ENCODE results near the gene C10orf105. TPM values are rescaled to one million over a fixed set of nuclear protein-coding genes. Genes with fewer than 3 reads are reported as not detected.

C10orf105 gene
- total and polyA plus RNA-seq, 2 of the 8 experiments (the other 6 are each of a cell fraction or from before 2014, with no cell fraction given) = 0.71 to 0.73 TPM

GRCh38 chr10:71717551-71717951 is 2.0 kb downstream of the C10orf105 start (continued):
- no peak for TF ChIP-seq NANOG (IDR thresholded peaks at IDR 0.05; ENCODE audit: insufficient read depth, low read depth, low read length, poor library complexity, severe bottlenecking)
- TF ChIP-seq BCL11A (IDR thresholded peaks at IDR 0.05; ENCODE audit: low read depth in 2 of 2, low read length in 2 of 2) = no peak
- no peak for TF ChIP-seq RFX5 (IDR thresholded peaks at IDR 0.05; ENCODE audit: borderline replicate concordance, low read depth, low read length)
- no peak for TF ChIP-seq CBX8 (IDR thresholded peaks at IDR 0.05; ENCODE audit: borderline replicate concordance, low read depth, low read length)
- no peak for TF ChIP-seq CTBP2 (IDR thresholded peaks at IDR 0.05; ENCODE audit: borderline replicate concordance, insufficient read depth, insufficient read length, low read length)
- TF ChIP-seq USF2 (IDR thresholded peaks at IDR 0.05; ENCODE audit: low read length) = no peak
- TF ChIP-seq SIX5 (IDR thresholded peaks at IDR 0.05; ENCODE audit: low read depth, low read length) = no peak
